GM19397 (cell line): ENCODE results near the gene CSF3.
"Not testable (repeated sequence)": the region's sequence is repeated elsewhere in the genome, so short reads cannot be mapped to it uniquely, and the experiment has no call there.

Experiments
- ATAC-seq: cut with Tn5 transposase; IDR thresholded peaks from one replicate; pipeline ENCODE4 v1.9.1; 2021; ENCODE audit warnings: mild to moderate bottlenecking, moderate library complexity; ENCODE audit not compliant: unreplicated experiment

CSF3 gene

DNA sequence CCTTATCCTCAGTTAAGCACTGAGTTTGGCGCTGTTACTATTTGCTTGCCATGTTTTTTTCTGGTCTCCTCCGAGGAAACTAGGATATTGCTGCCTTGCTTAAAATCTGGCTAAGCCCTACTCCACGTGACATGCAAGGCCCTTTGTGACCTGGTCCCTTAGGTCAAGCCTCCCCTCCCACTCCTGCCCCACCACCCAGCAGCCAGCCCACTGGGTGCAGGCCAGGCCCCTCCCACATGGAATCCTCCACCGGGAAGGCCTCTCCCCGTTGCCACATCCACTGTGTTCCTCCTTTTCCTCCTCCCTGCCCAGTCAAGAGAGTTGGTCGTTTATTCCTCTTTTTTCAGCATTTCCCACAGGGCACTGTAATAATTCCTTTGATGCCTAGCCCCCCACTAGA is 18.4 kb upstream of the CSF3 start:
- ATAC-seq, result no peak

- ATAC-seq, result no peak
Observed at GRCh38 chr17:39997543-39997942, 17.7 kb upstream of the CSF3 start.

DNA sequence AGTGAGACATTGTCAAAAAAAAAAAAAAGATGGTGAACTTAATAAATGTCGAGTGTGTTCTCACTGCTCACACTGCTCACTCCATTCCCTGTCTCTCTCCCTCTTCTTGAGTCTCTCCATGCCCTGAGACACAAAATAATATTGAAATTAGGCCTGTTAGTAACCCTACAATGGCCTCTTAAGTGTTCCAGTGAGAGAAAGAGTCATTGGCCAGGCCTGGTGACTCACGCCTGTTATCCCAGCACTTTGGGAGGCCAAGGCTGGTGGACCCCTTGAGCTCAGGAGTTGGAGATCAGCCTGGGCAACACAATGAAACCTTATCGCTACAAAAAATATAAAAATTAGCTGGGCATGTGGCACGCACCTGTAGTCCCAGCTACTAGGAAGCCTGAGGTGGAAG is 16.2 kb upstream of the CSF3 start:
- ATAC-seq, result no peak

DNA sequence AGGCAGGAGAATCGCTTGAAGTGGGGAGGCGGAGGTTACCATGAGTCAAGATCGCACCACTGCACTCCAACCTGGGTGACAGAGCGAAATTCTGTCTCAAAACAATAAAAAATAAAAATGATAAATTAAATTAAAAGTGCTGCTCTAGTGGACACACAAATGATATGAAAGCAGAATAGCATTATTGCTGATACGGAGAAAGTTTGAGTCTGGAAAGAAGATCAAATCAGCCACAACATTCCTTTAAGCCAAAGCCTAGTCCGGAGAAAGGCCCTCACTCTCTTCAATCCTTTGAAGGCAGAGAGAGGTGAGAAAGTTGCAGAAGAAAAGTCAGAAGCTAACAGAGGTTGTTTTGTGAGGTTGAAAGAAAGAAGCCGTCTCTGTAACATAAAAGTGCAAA is 15.1 kb upstream of the CSF3 start:
- ATAC-seq, result no peak

DNA sequence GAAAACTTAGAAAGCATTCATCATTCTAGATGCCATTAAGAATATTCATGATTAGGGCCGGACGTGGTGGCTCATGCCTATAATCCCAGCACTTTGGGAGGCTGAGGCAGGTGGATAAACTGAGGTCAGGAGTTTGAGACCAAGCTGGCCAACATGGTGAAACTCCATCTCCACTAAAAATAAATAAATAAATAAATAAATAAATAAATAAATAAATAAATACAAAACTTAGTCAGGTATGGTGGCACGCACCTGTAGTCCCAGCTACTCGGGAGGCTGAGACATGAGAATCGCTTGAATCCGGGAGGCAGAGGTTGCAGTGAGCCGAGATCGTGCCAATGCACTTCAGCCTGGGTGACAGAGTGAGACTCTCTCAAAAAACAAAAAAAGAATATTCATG is 13.9 kb upstream of the CSF3 start:
- ATAC-seq, result not testable (repeated sequence)

- ATAC-seq, result no peak
Observed at GRCh38 chr17:40004072-40004471, 11.2 kb upstream of the CSF3 start.

DNA sequence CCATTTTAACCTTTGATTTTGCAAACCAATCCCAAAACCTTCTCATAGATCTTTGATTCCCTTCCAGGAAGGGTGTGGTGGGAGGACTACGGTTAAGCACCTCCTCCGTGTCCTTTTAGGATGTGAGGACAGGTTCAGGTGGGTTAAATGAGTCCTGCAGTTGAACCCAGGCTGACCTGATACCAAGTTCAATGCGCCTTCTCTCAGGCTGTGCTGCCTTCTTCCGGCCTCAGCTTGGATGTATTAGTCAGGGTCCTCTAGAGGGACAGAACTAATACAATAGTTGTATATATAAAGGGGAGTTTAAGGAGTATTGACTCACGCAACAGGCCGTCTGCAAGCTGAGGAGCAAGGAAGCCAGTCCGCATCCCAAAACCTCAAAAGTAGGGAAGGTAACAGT is 10.5 kb upstream of the CSF3 start:
- ATAC-seq, result no peak

GRCh38 chr17:40005520-40005919 is 9.7 kb upstream of the CSF3 start:
- ATAC-seq, result no peak

DNA sequence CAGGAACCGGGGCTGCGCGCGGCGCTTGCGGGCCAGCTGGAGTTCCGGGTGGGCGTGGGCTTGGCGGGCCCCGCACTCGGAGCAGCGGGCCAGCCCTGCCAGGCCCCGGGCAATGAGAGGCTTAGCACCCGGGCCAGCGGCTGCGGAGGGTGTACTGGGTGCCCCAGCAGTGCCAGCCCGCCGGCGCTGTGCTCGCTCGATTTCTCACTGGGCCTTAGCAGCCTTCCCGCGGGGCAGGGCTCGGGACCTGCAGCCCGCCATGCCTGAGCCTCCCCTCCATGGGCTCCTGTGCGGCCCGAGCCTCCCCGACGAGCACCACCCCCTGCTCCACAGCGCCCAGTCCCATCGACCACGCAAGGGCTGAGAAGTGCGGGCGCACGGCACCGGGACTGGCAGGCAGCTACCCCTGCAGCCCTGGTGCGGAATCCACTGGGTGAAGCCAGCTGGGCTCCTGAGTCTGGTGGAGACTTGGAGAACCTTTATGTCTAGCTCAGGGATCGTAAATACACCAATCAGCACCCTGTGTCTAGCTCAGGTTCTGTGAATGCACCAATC is 4.2 kb upstream of the CSF3 start:
- ATAC-seq, result not testable (repeated sequence)

- not testable (repeated sequence) for ATAC-seq
Observed at GRCh38 chr17:40012017-40012647, 3.1 kb upstream of the CSF3 start.

- no peak for ATAC-seq
Observed at GRCh38 chr17:40014375-40014980, 762 bp upstream of the CSF3 start.

DNA sequence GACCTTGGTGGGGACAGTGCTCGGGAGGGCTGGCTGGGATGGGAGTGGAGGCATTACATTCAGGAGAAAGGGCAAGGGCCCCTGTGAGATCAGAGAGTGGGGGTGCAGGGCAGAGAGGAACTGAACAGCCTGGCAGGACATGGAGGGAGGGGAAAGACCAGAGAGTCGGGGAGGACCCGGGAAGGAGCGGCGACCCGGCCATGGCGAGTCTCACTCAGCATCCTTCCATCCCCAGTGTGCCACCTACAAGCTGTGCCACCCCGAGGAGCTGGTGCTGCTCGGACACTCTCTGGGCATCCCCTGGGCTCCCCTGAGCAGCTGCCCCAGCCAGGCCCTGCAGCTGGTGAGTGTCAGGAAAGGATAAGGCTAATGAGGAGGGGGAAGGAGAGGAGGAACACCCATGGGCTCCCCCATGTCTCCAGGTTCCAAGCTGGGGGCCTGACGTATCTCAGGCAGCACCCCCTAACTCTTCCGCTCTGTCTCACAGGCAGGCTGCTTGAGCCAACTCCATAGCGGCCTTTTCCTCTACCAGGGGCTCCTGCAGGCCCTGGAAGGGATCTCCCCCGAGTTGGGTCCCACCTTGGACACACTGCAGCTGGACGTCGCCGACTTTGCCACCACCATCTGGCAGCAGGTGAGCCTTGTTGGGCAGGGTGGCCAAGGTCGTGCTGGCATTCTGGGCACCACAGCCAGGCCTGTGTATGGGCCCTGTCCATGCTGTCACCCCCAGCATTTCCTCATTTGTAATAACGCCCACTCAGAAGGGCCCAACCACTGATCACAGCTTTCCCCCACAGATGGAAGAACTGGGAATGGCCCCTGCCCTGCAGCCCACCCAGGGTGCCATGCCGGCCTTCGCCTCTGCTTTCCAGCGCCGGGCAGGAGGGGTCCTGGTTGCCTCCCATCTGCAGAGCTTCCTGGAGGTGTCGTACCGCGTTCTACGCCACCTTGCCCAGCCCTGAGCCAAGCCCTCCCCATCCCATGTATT is 1.1 kb downstream of the CSF3 start:
- ATAC-seq, result no peak

DNA sequence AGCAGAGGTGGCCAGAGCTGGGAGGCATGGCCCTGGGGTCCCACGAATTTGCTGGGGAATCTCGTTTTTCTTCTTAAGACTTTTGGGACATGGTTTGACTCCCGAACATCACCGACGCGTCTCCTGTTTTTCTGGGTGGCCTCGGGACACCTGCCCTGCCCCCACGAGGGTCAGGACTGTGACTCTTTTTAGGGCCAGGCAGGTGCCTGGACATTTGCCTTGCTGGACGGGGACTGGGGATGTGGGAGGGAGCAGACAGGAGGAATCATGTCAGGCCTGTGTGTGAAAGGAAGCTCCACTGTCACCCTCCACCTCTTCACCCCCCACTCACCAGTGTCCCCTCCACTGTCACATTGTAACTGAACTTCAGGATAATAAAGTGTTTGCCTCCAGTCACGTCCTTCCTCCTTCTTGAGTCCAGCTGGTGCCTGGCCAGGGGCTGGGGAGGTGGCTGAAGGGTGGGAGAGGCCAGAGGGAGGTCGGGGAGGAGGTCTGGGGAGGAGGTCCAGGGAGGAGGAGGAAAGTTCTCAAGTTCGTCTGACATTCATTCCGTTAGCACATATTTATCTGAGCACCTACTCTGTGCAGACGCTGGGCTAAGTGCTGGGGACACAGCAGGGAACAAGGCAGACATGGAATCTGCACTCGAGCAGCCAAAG is 2.3 kb downstream of the CSF3 start:
- no peak for ATAC-seq

DNA sequence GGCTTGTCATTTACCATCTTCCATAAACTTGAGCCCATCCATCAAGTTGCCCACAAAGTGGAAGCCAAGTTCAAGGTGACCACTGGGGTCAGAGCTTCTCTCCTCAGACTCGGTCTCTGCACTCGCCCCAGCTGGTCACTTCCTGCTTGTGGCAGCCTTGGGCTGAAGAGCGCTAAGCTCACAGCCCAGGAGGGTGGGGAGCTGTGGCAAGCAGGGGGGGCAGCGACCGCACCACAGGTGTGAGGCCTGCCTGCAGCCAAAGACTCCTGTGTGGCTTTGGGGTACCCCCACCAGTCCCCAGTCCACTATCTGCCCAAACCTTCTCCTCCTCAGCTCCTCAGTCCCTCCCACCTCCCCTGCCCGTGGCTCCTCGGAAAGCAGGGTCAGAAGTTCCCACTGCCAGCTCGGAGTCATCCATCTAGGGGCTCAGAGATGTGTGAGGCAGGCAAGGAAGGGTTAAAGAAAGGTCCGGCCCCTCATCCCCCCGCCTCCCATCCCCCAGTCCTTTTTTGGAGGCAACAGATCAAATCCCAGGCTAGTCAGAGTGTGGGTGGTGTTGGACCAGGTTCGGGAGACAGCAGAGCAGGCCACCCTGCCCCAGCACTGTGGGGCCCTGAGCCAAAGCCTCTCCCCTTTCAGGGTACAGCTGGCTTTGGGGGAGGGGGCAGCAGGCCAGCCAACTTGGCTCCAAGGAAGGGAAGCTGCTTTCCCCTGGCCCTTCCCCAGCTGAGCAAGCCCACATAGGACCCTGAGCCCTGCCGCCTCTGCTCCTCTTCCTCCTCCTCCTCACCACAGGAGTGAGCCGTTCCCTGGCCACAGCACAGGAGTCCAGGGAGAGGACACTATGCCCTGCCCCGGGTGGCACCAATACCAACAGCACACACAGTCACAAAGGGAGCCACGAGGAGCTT is 3.2 kb downstream of the CSF3 start:
- ATAC-seq, result no peak

DNA sequence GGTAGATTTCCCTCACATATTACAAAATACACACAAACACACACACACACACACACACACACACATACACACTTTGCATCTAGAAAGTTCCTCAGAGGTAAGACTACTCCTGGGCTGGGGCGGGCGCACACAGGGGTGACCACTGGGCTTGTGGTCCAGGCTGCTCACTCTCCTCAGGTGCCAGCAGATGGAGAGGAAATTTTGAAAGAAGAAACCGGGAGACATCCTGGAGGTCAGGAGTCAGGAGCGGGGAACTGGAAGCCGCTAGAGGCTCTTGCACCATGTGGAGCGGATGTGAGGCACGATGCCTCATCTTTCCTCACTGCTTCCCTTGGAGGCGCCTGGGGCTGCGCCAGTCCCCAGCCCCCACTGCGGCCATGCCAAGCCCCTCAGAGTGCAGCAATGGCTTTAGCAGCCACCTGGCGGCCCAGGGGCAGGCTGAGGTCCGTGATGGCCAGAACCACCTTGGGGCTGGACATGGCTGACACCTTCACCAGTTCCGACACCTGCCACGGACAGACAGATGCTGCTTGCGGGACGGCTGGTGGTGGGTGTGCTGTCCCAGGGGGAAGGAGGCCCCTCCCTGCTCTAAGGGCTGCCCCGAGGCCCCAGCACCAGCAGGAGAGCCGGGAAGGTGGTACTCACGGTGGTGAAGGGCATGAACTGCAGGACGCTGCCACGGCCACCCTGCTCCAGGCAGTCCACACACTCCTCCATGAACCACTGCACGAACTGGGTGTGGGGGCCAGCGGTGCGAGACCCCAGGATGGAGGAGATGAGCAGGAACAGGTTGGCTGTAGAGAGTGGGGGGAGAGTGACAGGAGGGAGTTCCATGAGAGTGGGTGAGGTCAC is 4.1 kb downstream of the CSF3 start:
- ATAC-seq, result no peak

DNA sequence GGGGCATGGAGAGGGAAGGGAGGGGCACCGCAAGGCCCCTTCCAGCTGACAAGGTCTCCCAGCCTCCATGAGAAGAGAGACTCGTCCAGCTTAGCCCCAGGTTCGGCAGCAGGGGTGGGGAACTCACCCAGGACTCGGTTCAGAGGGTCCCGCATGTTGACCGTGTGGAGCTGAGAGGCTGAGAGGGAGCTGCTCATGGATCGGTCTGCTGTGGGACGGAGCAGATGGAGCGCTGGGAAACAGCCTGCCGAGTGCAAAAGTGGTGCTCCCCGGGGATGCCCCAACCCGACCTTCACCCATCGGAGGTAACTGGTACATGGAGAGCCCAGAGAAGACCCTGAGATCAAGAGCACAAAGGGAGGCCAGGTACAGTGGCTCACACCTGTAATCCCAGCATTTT is 4.9 kb downstream of the CSF3 start:
- ATAC-seq, result no peak

DNA sequence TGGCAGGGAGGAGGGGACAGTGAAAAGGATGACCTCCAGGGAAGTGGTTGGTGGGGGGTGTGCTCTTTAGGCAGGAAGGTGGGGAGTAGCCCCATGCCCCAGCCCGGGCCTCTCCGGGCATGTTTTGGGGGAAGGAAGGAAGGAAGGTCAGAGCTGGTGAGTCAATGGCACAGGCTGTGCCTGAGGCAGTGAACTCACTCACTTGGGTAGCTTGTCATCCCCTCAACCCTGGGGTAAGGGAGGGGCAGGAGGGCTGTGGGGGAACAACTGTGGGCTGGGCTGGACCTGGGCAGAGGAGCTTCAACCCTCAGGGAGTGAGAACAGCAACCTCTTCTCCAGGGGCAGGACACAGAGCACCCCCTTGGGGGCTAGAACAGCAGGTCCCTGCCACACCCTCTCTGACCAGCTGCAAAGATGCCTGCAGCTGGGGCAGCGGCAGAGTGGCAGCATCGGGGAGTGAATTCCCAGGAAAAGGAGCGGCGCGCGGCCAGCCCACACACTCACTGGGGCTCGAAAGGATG is 6.3 kb downstream of the CSF3 start:
- no peak for ATAC-seq

DNA sequence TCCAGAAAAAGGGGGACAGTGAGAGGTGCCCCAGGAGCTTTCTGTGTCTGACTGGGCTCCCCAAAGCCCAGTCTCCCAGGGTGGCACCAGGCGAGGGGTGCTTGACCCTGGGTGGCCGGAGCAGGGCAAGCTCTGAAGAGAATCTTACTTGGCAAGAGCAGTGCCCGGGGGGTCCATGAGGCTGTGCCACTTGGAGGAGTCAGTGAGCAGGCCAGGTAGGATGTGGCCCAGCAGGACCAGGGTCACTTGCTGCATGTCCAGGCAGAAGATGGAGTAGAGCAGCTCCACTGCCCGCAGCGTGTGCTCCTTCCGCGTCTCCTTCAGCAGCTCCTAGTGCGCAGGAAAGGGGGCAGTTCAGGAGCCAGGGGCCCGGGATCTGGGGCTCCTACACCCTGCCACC is 7.3 kb downstream of the CSF3 start:
- ATAC-seq, result no peak
